ENCODE measurements around the gene RNF141.

Gene RNF141

DNA sequence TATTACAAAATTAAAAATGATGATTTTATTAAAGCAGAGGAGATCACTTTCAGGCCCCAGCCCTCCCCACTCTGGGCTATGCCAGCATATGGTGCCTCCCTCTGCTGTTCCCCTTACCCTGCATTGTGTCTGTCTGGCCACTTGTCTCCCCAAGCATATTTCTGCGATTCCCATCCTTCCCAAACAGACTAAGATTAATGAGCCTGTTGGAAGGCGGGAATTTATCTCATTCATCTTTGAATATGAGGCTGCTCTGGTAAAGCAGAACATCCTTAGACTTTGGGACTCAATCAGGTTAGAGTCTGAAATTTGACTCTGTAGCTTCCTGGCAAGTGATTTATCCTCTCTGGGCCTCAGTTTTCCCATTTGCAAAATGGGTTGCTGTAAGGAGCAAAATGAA is 60.2 kb downstream of the RNF141 start:
- no peak for DNase-seq (ENCODE audit: low read depth)

DNA sequence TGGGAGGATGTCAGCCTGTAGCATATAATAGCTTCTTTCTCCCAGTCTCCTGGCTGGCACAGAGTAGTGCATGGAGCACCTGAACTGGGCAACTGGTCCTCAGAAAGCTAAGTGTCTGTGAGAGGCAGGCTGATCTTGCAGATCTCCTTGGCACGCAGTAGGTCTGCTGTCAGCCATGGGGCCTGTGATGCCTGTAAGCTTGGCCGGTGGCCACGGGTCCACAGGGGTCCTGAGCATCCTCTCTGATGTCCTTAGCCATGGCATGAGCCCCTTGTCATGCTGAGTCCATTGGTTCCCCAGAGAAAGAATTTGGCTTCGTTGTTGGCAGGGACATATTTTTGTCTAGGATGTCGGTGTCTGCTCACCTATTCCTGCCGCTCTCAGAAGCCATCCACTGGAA is 61.0 kb downstream of the RNF141 start:
- DNase-seq (ENCODE audit: low read depth): no peak

- DNase-seq (ENCODE audit: low read depth): no peak
Measured at GRCh38 chr11:10478574-10479550, 62.1 kb downstream of the RNF141 start.

GRCh38 chr11:10478066-10478465 is 62.9 kb downstream of the RNF141 start:
- DNase-seq (ENCODE audit: low read depth): no peak

DNA sequence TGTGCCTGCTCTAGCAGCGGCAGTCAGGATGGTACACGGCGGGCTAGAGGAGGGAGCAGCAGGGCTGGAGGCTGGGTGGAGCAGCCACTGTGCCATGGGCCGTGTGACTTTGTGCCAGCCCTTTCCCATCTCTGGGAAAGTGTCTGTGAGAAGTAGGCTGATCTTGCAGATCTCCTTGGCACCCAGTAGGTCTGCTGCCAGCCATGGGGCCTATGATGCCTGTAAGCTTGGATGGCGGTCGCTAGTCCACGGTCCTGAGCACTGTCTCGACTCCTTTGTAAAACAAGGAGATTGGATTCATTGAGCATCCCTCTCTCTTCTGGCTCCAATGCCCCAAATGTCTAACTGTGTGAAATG is 63.3 kb downstream of the RNF141 start:
- no peak for DNase-seq (ENCODE audit: low read depth)

DNA sequence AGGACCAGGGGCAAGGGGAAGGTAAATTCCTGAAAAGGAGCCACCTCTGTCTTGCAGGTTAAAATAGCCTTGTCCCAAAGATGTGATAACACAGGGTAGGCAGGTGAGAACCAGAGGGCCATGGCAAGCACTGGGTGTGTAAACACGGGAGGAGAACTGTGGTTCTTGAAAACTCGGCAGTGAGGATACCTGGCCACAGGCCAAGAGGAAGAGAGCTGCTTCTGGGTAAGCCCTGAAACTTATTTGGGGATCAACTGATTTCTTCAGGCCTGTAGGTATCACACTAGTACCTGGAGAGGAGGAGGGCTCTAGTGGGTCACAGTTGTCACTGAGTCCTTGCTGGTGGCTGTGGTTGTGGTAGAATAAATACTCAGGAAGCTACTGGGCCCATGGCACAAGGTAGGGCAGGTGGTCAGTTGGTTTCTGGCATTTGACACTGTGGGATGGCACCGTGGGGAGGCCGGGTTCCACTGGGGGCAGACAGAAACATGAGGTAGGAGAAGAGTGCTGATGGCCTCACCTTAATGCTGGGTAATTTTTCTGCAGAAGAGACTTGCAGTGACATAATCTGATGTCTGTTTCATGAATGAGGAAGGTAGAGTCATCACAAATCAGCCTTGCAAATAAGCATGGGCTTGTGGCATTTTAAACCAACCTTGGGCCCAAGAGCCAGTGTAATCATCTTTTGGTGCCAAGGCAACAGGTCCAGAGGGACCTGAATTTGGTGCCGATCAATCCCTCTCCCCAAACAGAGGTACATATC is 63.9 kb downstream of the RNF141 start:
- no peak for DNase-seq (ENCODE audit: low read depth)

DNA sequence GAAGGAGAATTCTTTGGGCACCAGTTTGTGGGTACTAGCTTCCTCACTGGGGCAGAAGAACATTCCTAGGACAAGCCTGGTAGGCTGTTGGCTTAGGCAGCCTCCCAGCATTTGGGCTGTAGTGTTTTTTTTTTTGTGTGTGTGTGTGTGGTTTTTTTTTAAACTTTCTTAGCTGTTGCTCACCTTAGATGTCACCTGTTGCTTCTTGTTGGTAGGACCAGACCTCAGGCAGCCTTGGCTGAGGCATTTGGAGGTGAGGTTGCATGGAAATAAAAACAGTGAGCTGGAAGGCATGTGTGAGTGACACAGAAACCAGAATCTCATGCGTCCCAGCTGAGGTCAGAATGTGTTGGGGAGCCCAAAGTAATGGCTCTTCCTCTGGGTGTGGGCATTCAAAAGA is 64.6 kb downstream of the RNF141 start:
- no peak for DNase-seq (ENCODE audit: low read depth)

- DNase-seq (ENCODE audit: low read depth): no peak
Measured at GRCh38 chr11:10474551-10474950, 66.4 kb downstream of the RNF141 start.

DNA sequence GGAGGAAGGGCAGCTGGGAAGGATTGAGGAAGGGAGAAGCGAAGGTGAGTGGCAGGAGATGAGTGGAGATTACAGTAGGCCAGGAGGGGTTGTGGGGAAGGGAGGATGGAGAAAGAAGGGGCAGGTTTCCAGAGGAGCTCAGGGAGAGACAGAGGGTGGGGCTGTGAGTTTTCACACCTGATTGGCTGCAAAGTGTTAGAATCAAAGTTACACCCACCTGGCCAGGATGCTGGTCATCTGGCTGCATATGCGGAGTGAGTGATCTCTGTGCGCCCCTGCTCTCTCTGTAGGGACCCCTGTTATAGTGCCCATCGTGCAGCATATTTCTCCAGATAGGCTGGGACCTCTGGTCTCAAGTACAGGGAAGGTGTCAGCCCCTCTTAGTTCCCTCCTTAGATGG is 67.6 kb downstream of the RNF141 start:
- no peak for DNase-seq (ENCODE audit: low read depth)

- DNase-seq (ENCODE audit: low read depth): no peak
Measured at GRCh38 chr11:10462746-10463300, 78.2 kb downstream of the RNF141 start.

All from activated T-cell treated with anti-CD3 and anti-CD28 coated beads for 48 hours (primary cell).